ENCODE results near the gene TXNIP.
A peak's percentile ranks its signal among the peaks of the same experiment; 100 is the strongest.

TXNIP gene

GRCh38 chr1:145985129-145985501 is 11.3 kb downstream of the TXNIP start:
- TF ChIP-seq CTCF (IDR thresholded peaks at IDR 0.05): no peak
- Histone ChIP-seq H3K27ac (peak overlapping the region; percentile 98), H3K36me3 (no peaks in the 10 kb centered on the region), H3K4me3 (ENCODE audit: low read depth in 1 of 2, low read length in 1 of 2) (peak overlapping the region; percentile 53 to 58), H3K9me3 (no peaks in the 10 kb centered on the region), H3K27me3 (no peaks in the 10 kb centered on the region), H3K4me1 (ENCODE audit: control insufficient read depth in 1 of 2, insufficient read depth in 1 of 2, low read depth in 1 of 2, low read length in 1 of 2) (peaks cover 88% of the 10 kb centered on the region in 2 experiments)

GRCh38 chr1:145983960-145984830 is 12.2 kb downstream of the TXNIP start:
- no peaks in the 10 kb centered on the region for H3K27me3 ChIP-seq
- H3K9me3 ChIP-seq: no peaks in the 10 kb centered on the region
- peak overlapping the region; percentile 99 for H3K27ac ChIP-seq
- no peaks in the 10 kb centered on the region for H3K36me3 ChIP-seq
- peak overlapping the region in 1 of 2 experiments; percentile 58 for H3K4me3 ChIP-seq (ENCODE audit: low read depth in 1 of 2, low read length in 1 of 2)
- no peak for TF ChIP-seq CTCF (IDR thresholded peaks at IDR 0.05)
- H3K4me1 ChIP-seq (ENCODE audit: control insufficient read depth in 1 of 2, insufficient read depth in 1 of 2, low read depth in 1 of 2, low read length in 1 of 2): peaks cover 93 to 95% of the 10 kb centered on the region in 2 experiments

GRCh38 chr1:145983206-145983675 is 13.1 kb downstream of the TXNIP start:
- no peak for TF ChIP-seq CTCF (IDR thresholded peaks at IDR 0.05)
- H3K27me3 ChIP-seq: no peaks in the 10 kb centered on the region
- H3K36me3 ChIP-seq: no peaks in the 10 kb centered on the region
- H3K27ac ChIP-seq: peak overlapping the region; percentile 99
- no peaks in the 10 kb centered on the region for H3K9me3 ChIP-seq
- no peak overlapping the region for H3K4me3 ChIP-seq (ENCODE audit: low read depth in 1 of 2, low read length in 1 of 2)
- peaks cover 93 to 97% of the 10 kb centered on the region in 2 experiments for H3K4me1 ChIP-seq (ENCODE audit: control insufficient read depth in 1 of 2, insufficient read depth in 1 of 2, low read depth in 1 of 2, low read length in 1 of 2)

- no peaks in the 10 kb centered on the region for H3K36me3 ChIP-seq
- H3K27ac ChIP-seq: peak overlapping the region; percentile 99
- no peak overlapping the region for H3K4me3 ChIP-seq (ENCODE audit: low read depth in 1 of 2, low read length in 1 of 2)
- TF ChIP-seq CTCF (IDR thresholded peaks at IDR 0.05): no peak
- peaks cover 97 to 100% of the 10 kb centered on the region in 2 experiments for H3K4me1 ChIP-seq (ENCODE audit: control insufficient read depth in 1 of 2, insufficient read depth in 1 of 2, low read depth in 1 of 2, low read length in 1 of 2)
- no peaks in the 10 kb centered on the region for H3K27me3 ChIP-seq
- no peaks in the 10 kb centered on the region for H3K9me3 ChIP-seq
Observed at GRCh38 chr1:145982010-145982723, 14.2 kb downstream of the TXNIP start.

- no peak for TF ChIP-seq CTCF (IDR thresholded peaks at IDR 0.05)
- Histone ChIP-seq H3K27ac (peak overlapping the region; percentile 99), H3K36me3 (no peaks in the 10 kb centered on the region), H3K27me3 (no peaks in the 10 kb centered on the region), H3K4me1 (ENCODE audit: control insufficient read depth in 1 of 2, insufficient read depth in 1 of 2, low read depth in 1 of 2, low read length in 1 of 2) (peaks cover 84 to 85% of the 10 kb centered on the region in 2 experiments), H3K9me3 (no peaks in the 10 kb centered on the region), H3K4me3 (ENCODE audit: low read depth in 1 of 2, low read length in 1 of 2) (peak overlapping the region; percentile 52 to 54)
Observed at GRCh38 chr1:145980457-145980994, 15.9 kb downstream of the TXNIP start.
